HG03159 (cell line): ENCODE measurements around the gene PLEKHO1.
"Not testable (repeated sequence)": the region's sequence is repeated elsewhere in the genome, so short reads cannot be mapped to it uniquely, and the experiment has no call there.

ENCODE experiments used
- ATAC-seq: cut with Tn5 transposase; IDR thresholded peaks from one replicate; pipeline ENCODE4 v1.9.1; 2021; ENCODE audit warnings: mild to moderate bottlenecking, moderate library complexity; ENCODE audit not compliant: unreplicated experiment

PLEKHO1 gene

GRCh38 chr1:150168960-150169601, 19.4 kb downstream of the PLEKHO1 start:
- ATAC-seq, result no peak

GRCh38 chr1:150171801-150172200, 22.1 kb downstream of the PLEKHO1 start:
- no peak for ATAC-seq

- ATAC-seq, result no peak
These were observed 23.4 kb downstream of the PLEKHO1 start for GRCh38 chr1:150173141-150173585.

- ATAC-seq, result no peak
These were observed 26.9 kb downstream of the PLEKHO1 start for GRCh38 chr1:150176593-150176992.

- no peak for ATAC-seq
These were observed 28.8 kb downstream of the PLEKHO1 start for GRCh38 chr1:150178548-150178947.

- no peak for ATAC-seq
These were observed 30.2 kb downstream of the PLEKHO1 start for GRCh38 chr1:150179867-150180266.

GRCh38 chr1:150180474-150180873, 30.8 kb downstream of the PLEKHO1 start:
- ATAC-seq, result no peak

- ATAC-seq, result no peak
These were observed 32.5 kb downstream of the PLEKHO1 start for GRCh38 chr1:150182247-150182646.

- ATAC-seq, result no peak
These were observed 33.3 kb downstream of the PLEKHO1 start for GRCh38 chr1:150183061-150183460.

GRCh38 chr1:150185481-150185880, 35.8 kb downstream of the PLEKHO1 start:
- no peak for ATAC-seq

- not testable (repeated sequence) for ATAC-seq
These were observed 36.7 kb downstream of the PLEKHO1 start for GRCh38 chr1:150186438-150186788.

GRCh38 chr1:150186789-150187559, 37.3 kb downstream of the PLEKHO1 start:
- no peak for ATAC-seq

GRCh38 chr1:150187560-150187931, 37.8 kb downstream of the PLEKHO1 start:
- ATAC-seq, result no peak

- ATAC-seq, result no peak
These were observed 42.3 kb downstream of the PLEKHO1 start for GRCh38 chr1:150192012-150192411.

- no peak for ATAC-seq
These were observed 44.8 kb downstream of the PLEKHO1 start for GRCh38 chr1:150194381-150195031.

- ATAC-seq, result no peak
These were observed 46.7 kb downstream of the PLEKHO1 start for GRCh38 chr1:150196417-150196816.

- no peak for ATAC-seq
These were observed 57.7 kb downstream of the PLEKHO1 start for GRCh38 chr1:150207281-150207971.

GRCh38 chr1:150208460-150208859, 58.7 kb downstream of the PLEKHO1 start:
- not testable (repeated sequence) for ATAC-seq
